T-helper 1 cell treated with Interleukin-12 subunit alpha and Interleukin-12 subunit beta and Interleukin-4 antibody, amounts not matched to agents 30 μg/mL and 1 μg/mL, for 36 hours (primary cell): ENCODE measurements around the gene HIC1.

Experiments
- H3K27ac Mint-ChIP-seq: one replicate; pipeline ENCODE4 v1.8.0; 2021; ENCODE audit warnings: mild to moderate bottlenecking, mixed read lengths
- H3K27me3 Mint-ChIP-seq: one replicate; pipeline ENCODE4 v1.8.0; 2021; ENCODE audit warnings: low read depth, mixed read lengths
- H3K36me3 Mint-ChIP-seq: one replicate; pipeline ENCODE4 v1.8.0; 2021; ENCODE audit warnings: low read depth, mixed read lengths
- H3K4me1 Mint-ChIP-seq: one replicate; pipeline ENCODE4 v1.8.0; 2021; ENCODE audit warnings: low read depth, mixed read lengths
- H3K4me3 Mint-ChIP-seq: one replicate; pipeline ENCODE4 v1.8.0; 2021; ENCODE audit warnings: mild to moderate bottlenecking, moderate library complexity, mixed read lengths
- H3K9me3 Mint-ChIP-seq: one replicate; pipeline ENCODE4 v1.8.0; 2021; ENCODE audit warnings: mixed read lengths

The HIC1 gene

GRCh38 chr17:2102931-2103809, 48.3 kb downstream of the HIC1 start:
- H3K27ac Mint-ChIP-seq = no peak overlapping the region
- H3K36me3 Mint-ChIP-seq = peaks cover 7% of the 10 kb centered on the region
- H3K4me3 Mint-ChIP-seq = no peak overlapping the region
- H3K4me1 Mint-ChIP-seq = peaks cover 34% of the 10 kb centered on the region
- H3K9me3 Mint-ChIP-seq = no peaks in the 10 kb centered on the region
- no peaks in the 10 kb centered on the region for H3K27me3 Mint-ChIP-seq

GRCh38 chr17:2105663-2106062, 50.8 kb downstream of the HIC1 start:
- H3K4me1 Mint-ChIP-seq = peaks cover 33% of the 10 kb centered on the region
- peaks cover 7% of the 10 kb centered on the region for H3K36me3 Mint-ChIP-seq
- no peaks in the 10 kb centered on the region for H3K27me3 Mint-ChIP-seq
- no peaks in the 10 kb centered on the region for H3K9me3 Mint-ChIP-seq
- no peak overlapping the region for H3K4me3 Mint-ChIP-seq
- no peak overlapping the region for H3K27ac Mint-ChIP-seq

GRCh38 chr17:2106308-2106955, 51.5 kb downstream of the HIC1 start:
- Mint-ChIP-seq H3K9me3 (no peaks in the 10 kb centered on the region), H3K27me3 (no peaks in the 10 kb centered on the region), H3K4me3 (no peak overlapping the region), H3K36me3 (peaks cover 7% of the 10 kb centered on the region), H3K4me1 (peaks cover 28% of the 10 kb centered on the region), H3K27ac (no peak overlapping the region)

- Mint-ChIP-seq H3K9me3 (no peaks in the 10 kb centered on the region), H3K27ac (peak overlapping the region; percentile 34), H3K36me3 (peaks cover 7% of the 10 kb centered on the region), H3K27me3 (no peaks in the 10 kb centered on the region), H3K4me1 (peaks cover 26% of the 10 kb centered on the region), H3K4me3 (no peak overlapping the region)
Observed at GRCh38 chr17:2107050-2107449, 52.1 kb downstream of the HIC1 start.

GRCh38 chr17:2107506-2107905, 52.6 kb downstream of the HIC1 start:
- H3K36me3 Mint-ChIP-seq = peaks cover 7% of the 10 kb centered on the region
- no peaks in the 10 kb centered on the region for H3K9me3 Mint-ChIP-seq
- H3K27ac Mint-ChIP-seq = no peak overlapping the region
- peaks cover 26% of the 10 kb centered on the region for H3K4me1 Mint-ChIP-seq
- no peak overlapping the region for H3K4me3 Mint-ChIP-seq
- no peaks in the 10 kb centered on the region for H3K27me3 Mint-ChIP-seq

- Mint-ChIP-seq H3K27ac (no peak overlapping the region), H3K9me3 (no peaks in the 10 kb centered on the region), H3K4me3 (no peak overlapping the region), H3K27me3 (no peaks in the 10 kb centered on the region), H3K4me1 (peaks cover 22% of the 10 kb centered on the region), H3K36me3 (peaks cover 4% of the 10 kb centered on the region)
Observed at GRCh38 chr17:2108170-2108569, 53.3 kb downstream of the HIC1 start.

- no peaks in the 10 kb centered on the region for H3K9me3 Mint-ChIP-seq
- no peaks in the 10 kb centered on the region for H3K27me3 Mint-ChIP-seq
- peaks cover 15% of the 10 kb centered on the region for H3K4me1 Mint-ChIP-seq
- H3K4me3 Mint-ChIP-seq = no peak overlapping the region
- peaks cover 3% of the 10 kb centered on the region for H3K36me3 Mint-ChIP-seq
- no peak overlapping the region for H3K27ac Mint-ChIP-seq
Observed at GRCh38 chr17:2110436-2110835, 55.5 kb downstream of the HIC1 start.

- H3K4me1 Mint-ChIP-seq = peaks cover 9% of the 10 kb centered on the region
- no peaks in the 10 kb centered on the region for H3K27me3 Mint-ChIP-seq
- peaks cover 3% of the 10 kb centered on the region for H3K36me3 Mint-ChIP-seq
- no peak overlapping the region for H3K27ac Mint-ChIP-seq
- no peaks in the 10 kb centered on the region for H3K9me3 Mint-ChIP-seq
- no peak overlapping the region for H3K4me3 Mint-ChIP-seq
Observed at GRCh38 chr17:2111691-2112090, 56.8 kb downstream of the HIC1 start.
